AG08395 (cell line): Measurements from ENCODE around the gene TOX3.

Experiments used
- DNase-seq: peaks from one replicate; pipeline ENCODE4 v3.0.0; 2012; ENCODE audit warnings: mixed read lengths, low spot score

TOX3 gene

DNA sequence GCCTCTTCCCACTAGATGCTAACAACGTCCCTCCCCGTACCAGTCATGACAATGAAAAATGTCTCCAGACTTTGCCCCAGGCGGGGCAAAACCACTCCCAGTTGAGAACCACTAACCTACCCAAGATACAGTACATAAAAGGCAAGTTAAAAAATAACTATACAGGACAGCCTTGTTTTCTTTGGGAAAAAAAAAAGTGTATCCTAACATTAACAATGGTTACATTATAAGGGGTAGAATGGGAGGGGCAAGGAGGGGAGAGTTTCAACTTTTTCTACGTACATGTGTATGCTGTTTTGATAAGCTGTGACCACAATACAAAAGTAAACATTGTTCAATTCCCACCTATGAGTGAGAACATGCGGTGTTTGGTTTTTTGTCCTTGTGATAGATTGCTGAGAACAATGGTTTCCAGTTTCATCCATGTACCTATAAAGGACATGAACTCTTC lies 94.9 kb downstream of the TOX3 start:
- no peak for DNase-seq

DNA sequence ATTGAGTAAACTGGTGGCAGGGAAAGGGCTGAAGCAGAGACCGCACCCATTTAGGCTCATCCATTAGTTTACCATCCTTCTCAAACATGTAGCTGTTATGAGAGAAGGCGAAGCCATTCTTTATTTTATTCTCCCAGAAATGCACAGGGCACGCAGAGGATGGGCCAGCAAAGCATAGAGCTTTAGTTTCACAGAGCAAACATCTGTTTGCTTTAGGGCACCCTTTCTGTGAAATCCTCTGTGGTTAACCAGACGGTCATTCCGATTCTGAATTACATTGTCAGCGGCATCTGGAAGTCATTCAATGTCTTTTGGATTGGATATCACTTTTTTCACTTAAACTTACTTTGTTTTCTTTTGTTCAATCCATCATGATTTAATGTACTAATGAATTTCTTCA lies 96.0 kb downstream of the TOX3 start:
- no peak for DNase-seq

DNA sequence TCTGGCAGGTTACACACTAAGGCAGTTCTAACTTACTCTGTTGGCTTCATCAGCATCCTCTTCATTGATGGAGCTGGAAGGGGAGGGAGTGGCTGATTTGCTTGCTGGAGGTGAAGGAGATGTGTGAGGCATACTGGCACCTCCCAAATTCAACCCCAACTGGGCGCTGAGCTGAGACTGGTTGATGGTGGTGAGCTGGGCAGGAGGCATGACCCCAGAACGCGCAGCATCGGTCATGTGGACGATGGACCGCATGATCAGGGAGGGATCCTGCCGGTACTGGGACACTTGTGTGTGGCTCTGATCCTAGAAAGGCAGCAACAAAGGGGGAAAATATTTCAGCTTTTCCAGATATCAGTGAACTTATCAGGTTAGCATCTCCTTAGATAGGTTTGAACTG lies 96.7 kb downstream of the TOX3 start:
- no peak for DNase-seq

- DNase-seq: no peak
These were observed 100.9 kb downstream of the TOX3 start for GRCh38 chr16:52446080-52446479.

DNA sequence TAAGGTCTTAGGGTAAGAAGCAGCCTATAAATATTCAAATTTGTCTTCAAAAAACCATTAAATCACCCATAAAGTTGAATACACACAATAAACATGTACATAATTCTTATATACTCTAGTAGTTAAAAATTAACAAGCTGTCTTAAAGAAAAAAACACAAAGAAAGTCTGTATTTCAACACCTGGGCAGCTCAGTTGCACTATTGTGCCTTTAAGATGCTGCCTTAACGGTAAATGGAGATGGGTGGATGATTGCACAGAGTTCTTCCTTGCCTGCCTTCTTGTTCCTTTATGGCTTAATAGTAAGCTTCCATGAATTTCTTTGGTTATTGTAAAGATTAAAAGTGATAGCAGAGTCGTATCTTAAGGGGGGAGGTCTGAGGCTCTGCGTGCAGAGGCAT lies 105.1 kb downstream of the TOX3 start:
- DNase-seq: no peak

DNA sequence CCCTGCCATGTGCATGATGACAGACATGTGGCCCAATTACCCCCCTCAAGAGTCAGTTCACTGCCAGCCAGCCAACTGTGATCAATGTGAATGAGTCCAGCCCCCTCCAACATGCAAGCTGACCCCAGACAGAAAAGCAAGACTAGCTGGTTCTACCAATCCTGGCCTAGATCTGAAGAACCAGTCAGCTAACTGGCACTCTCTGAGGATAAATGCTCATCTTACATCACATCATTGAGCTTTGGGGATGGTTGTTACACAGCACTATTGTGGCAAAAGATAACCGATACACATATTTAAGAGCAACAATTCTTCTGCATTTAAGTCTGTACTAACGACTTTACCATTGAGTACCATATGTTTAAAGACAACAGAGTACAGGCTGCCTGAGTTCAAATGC lies 106.7 kb downstream of the TOX3 start:
- no peak for DNase-seq

DNA sequence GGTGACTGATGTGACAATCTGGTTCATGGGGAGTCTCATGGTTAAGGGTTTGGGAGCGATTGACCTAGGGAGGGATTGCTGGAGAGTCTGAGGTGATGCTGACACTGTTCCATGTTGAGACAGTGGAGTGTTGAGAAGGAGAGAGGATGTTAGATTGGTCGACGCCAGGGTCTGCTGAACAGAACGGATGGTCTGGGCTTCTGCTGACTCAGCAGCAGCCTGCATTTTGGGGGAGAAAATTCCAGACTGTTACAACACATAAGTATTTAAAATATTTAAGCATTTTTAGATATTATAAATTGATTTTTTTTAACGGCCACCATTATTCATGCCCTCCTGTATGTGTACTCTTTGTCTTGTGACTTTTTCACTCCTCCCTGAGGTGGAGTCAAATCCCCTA lies 107.2 kb downstream of the TOX3 start:
- DNase-seq: no peak

- no peak for DNase-seq
These were observed 107.7 kb downstream of the TOX3 start for GRCh38 chr16:52439171-52439701.

GRCh38 chr16:52437277-52437670 lies 109.7 kb downstream of the TOX3 start:
- no peak for DNase-seq

DNA sequence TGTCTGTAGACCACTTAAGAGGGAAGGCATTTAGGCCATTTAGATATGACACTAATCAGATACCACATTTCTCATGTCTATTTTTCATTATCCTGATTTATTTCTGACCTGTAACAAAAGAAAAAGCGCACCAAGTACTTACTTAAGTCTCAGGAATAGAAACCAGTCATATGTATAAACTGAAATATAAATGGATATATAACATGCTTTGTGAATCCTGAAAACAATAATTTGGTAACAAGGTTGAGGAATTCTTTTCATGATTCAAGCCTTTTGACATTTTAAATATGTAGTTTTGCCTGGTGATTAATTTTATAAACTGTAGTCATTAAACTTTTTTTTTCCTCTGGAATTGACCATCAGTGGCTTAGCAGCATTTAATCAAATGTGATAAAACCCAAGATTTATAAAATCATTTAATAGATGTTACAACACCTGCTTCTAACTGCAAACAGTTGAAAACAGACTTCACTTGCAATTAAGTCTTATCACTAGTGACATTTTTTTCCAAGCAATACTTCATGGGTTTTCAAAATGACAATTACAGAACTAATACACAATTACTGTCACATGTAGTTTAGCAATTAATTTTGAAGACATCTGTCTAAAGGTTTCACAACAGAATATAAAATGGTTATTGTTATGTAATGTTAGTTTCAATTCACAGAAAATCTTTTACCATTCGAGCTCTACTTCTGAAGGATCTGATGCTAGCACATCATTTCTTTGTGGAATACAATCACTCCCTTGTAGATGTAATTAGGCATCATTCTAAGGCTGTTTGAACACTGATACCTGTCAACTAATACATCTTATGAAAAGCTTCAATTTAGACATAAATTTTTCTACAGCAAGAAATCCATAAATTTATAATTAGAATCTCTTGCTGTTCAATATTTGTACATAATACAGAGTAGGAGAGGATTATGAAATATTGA lies 110.3 kb downstream of the TOX3 start:
- DNase-seq: no peak

DNA sequence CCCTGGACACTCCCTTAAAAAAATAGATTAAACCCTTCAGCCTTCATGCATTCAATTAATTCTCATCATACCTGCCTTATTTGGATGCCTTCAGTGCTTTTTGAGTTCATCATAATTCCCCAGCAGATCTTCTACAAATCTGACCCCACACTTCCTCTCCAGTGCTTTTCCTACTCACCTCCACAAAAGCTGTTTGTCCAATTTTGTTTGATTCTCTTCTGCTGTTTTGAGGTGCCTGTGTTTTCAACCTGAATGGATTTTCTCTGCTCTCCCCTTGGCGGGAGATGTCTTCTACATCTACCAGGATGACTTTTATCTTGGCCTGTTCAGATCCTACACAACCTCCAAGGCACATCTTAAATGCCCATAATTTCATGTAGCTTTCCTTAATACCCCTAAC lies 112.7 kb downstream of the TOX3 start:
- no peak for DNase-seq

GRCh38 chr16:52433643-52434042 lies 113.3 kb downstream of the TOX3 start:
- no peak for DNase-seq

GRCh38 chr16:52424591-52424990 lies 122.4 kb downstream of the TOX3 start:
- DNase-seq: no peak

- no peak for DNase-seq
These were observed 124.6 kb downstream of the TOX3 start for GRCh38 chr16:52422307-52422706.

- DNase-seq: no peak
These were observed 128.7 kb downstream of the TOX3 start for GRCh38 chr16:52418201-52418600.

DNA sequence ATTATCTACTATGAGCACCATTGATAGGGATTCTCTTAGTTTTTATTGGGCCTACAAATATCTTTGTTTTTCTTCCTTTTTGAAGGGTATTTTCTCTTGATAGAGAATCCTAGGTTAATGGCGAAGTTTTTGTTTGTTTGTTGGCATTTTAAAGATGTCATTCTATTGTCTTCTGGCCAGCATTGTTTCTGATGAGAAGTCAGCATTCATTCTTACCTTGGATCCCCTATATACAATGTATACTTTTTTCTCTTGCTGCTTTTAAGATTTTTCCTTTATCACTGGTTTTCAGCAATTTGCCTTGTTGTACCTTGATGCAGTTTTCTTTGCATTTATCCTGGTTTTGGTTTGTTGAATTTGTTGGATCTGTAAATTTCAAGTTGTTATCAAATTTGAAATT lies 130.1 kb downstream of the TOX3 start:
- no peak for DNase-seq

GRCh38 chr16:52411011-52411410 lies 135.9 kb downstream of the TOX3 start:
- DNase-seq: no peak

DNA sequence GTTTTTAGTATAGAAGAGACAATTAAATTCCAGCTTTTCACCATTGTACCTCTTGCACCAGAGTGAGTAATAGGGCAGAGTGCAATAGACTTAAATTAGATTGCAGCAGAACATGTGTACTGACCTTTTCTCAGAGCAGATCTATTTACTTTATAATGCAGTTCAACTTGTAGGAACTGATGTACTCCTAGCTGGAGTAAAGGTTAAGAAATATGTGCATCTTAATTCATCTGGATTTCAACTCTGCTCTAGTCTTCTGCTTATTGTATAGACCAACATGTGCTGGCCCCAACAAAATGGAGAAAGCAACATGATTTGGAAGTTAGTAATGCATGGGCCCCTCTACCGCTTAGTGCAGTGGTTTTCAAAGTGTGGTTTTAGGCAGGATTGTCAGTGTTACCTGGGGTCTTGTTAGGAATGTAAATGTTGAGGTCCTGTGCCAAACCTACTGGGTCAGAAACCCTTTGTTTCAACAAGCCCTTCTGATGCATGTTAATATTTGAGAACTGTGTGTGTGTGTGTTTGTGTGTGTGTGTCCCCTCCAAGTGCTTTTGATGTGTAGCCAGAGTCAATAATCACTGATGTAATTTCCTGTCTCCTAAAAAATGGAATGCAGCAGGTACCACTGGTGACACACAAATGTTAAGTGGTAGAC lies 138.6 kb downstream of the TOX3 start:
- DNase-seq: no peak

GRCh38 chr16:52407778-52408177 lies 139.2 kb downstream of the TOX3 start:
- no peak for DNase-seq

GRCh38 chr16:52405441-52405840 lies 141.5 kb downstream of the TOX3 start:
- no peak for DNase-seq

- no peak for DNase-seq
These were observed 142.4 kb downstream of the TOX3 start for GRCh38 chr16:52404546-52404945.

DNA sequence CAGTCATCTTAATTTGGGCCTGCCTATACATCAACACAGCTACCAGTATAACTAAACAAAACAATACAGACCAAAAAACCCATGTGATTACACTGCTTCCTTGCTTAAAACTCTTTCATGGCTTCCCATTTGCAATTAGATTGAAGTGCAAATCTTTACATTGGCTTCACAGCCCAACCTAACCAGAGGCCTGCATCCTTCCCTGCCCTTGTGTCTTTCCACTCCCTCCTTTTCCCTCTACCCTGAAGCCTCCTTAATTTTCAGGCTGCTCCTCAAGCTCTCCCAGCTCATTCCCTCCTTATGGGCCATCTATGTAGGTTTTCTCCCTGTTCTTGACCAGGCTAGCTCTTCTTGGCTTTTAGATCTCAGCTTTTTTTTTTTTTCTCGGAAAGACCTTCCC lies 147.8 kb downstream of the TOX3 start:
- DNase-seq: no peak

- DNase-seq: no peak
These were observed 148.4 kb downstream of the TOX3 start for GRCh38 chr16:52398491-52398960.
